K562 (cell line): ENCODE results near the gene TSTD1. TPM values are rescaled to one million over a fixed set of nuclear protein-coding genes. Genes with fewer than 3 reads are reported as not detected.

ENCODE experiments used
- CREB1 ChIP-seq, 2 experiments: sonication (generic) in 1 of 2; formaldehyde crosslinking in 1 of 2; IDR thresholded peaks; 2 replicates each; pipeline versions ENCODE4 v1.6.1 to v1.8.0; 2012 to 2022; ENCODE audit warnings: inconsistent platforms in 1 of 2, mild to moderate bottlenecking in 1 of 2, missing genetic modification reagents in 1 of 2, moderate library complexity in 1 of 2
- FUS ChIP-seq: fragments of 200-400 bp; formaldehyde crosslinking; optimal IDR thresholded peaks from 2 replicates; pipeline ENCODE3; 2017; ENCODE audit warnings: low read depth, low read length
- GABPB1 ChIP-seq: sonication (generic); formaldehyde crosslinking; IDR thresholded peaks from 2 replicates; pipeline ENCODE4 v1.8.0; 2022; ENCODE audit warnings: mild to moderate bottlenecking, missing genetic modification reagents
- MBD2 ChIP-seq: sonication (generic); IDR thresholded peaks from 2 replicates; pipeline ENCODE4 v1.6.1; 2016; ENCODE audit warnings: low read depth, borderline replicate concordance
- MXI1 ChIP-seq: IDR thresholded peaks from 2 replicates; pipeline ENCODE4 v1.6.1; 2011; ENCODE audit warnings: low read depth, mild to moderate bottlenecking, improper control_type of control experiment, low read length
- NONO ChIP-seq, 2 experiments: fragments of 200-400 bp in 1 of 2; fragments of 450-650 bp in 1 of 2; formaldehyde crosslinking in 1 of 2; IDR thresholded peaks; 2 replicates each; pipeline ENCODE4 v1.6.1; 2017; ENCODE audit warnings: low read depth in 2 of 2, mild to moderate bottlenecking in 2 of 2, moderate library complexity in 2 of 2, low read length in 1 of 2
- NR0B1 ChIP-seq: fragments of 450-650 bp; IDR thresholded peaks from one replicate; pipeline ENCODE4 v1.6.1; 2018; ENCODE audit warnings: mild to moderate bottlenecking, moderate library complexity; ENCODE audit not compliant: partially characterized antibody
- NR4A1 ChIP-seq, 2 experiments: fragments of 250-450 bp in 1 of 2; fragments of 450-650 bp in 1 of 2; sonication (Bioruptor Pico) in 1 of 2; IDR thresholded peaks; 2 replicates each; pipeline versions ENCODE4 v1.4.0 to v1.6.1; 2016 to 2020; ENCODE audit warnings: mild to moderate bottlenecking in 2 of 2, missing compliant biosample characterization in 1 of 2, missing genetic modification characterization in 1 of 2, moderate library complexity in 1 of 2
- POLR3G ChIP-seq: IDR thresholded peaks from 2 replicates; pipeline ENCODE4 v1.6.1; 2011; ENCODE audit not compliant: insufficient read length, insufficient replicate concordance; ENCODE audit errors: extremely low read depth
- RERE ChIP-seq: sonication (generic); formaldehyde crosslinking; IDR thresholded peaks from 2 replicates; pipeline ENCODE4 v1.8.0; 2023; ENCODE audit warnings: missing genetic modification reagents, mild to moderate bottlenecking, borderline replicate concordance
- RFX1 ChIP-seq: fragments of 450-650 bp; IDR thresholded peaks from 2 replicates; pipeline ENCODE4 v1.6.1; 2016; ENCODE audit warnings: mild to moderate bottlenecking, moderate library complexity
- YBX1 ChIP-seq: fragments of 450-650 bp; IDR thresholded peaks from 2 replicates; pipeline ENCODE4 v1.7.1; 2016; ENCODE audit warnings: mild to moderate bottlenecking
- ZFPM2 ChIP-seq: fragments of 250-450 bp; sonication (Bioruptor Pico); IDR thresholded peaks from 2 replicates; pipeline ENCODE4 v1.5.1; 2022; ENCODE audit warnings: mild to moderate bottlenecking
- ZNF24 ChIP-seq: fragments of 450-650 bp; IDR thresholded peaks from 2 replicates; pipeline ENCODE4 v1.6.1; 2016
- ZNF282 ChIP-seq: sonication (generic); formaldehyde crosslinking; IDR thresholded peaks from 2 replicates; pipeline ENCODE4 v1.8.1; 2023; ENCODE audit warnings: missing genetic modification reagents
- ZNF764 ChIP-seq: fragments of 250-450 bp; sonication (Bioruptor Pico); IDR thresholded peaks from 2 replicates; pipeline ENCODE4 v1.4.0; 2020; ENCODE audit warnings: low read depth, mild to moderate bottlenecking, moderate library complexity
- polyA plus RNA-seq, 8 experiments: library from polyadenylated mRNA; depleted of rRNA in 4 of 8; stranded (reverse) in 5 of 8; unstranded in 3 of 8; fragments of >200 nt; fragmentation: Nextera tagmentation in 2 of 8; fragmentation: Illumina TruSeq in 1 of 8; extraction: Ambion mirVana in 2 of 8; extraction: Trizol in 1 of 8; gene quantifications; 2 replicates each; pipeline versions ENCODE4 v1.2.1 to v1.2.3, GENCODE V29; 2011 to 2014; ENCODE audit warnings: inconsistent platforms in 1 of 8, missing spikeins in 1 of 8
- total RNA-seq, 7 experiments: library from RNA; depleted of rRNA in 6 of 7; stranded (reverse); fragments of >200 nt in 6 of 7; fragmentation: Illumina TruSeq in 2 of 7; extraction: Trizol in 2 of 7; gene quantifications; 2 replicates each; pipeline versions ENCODE4 v1.2.1 to v1.2.3, GENCODE V29; 2011 to 2021; ENCODE audit warnings: low replicate concordance in 1 of 7
- TF ChIP-seq, protein P1 (sequence below): fragments of 250-450 bp; sonication (Bioruptor Pico); IDR thresholded peaks from 2 replicates; pipeline ENCODE4 v1.4.0; 2020
- TF ChIP-seq, protein P2 (sequence below): fragments of 450-650 bp; conservative IDR thresholded peaks from 2 replicates; pipeline ENCODE4 v1.6.1; 2016; ENCODE audit warnings: missing genetic modification characterization, low read depth, mild to moderate bottlenecking, missing compliant biosample characterization, moderate library complexity

The TSTD1 gene
- total and polyA plus RNA-seq, 9 of the 15 experiments (the other 6 are each of a cell fraction or from before 2014, with no cell fraction given) = 0.23 to 0.53 TPM; not detected in 7

GRCh38 chr1:161044908-161045735 is 6.4 kb upstream of the TSTD1 start (continued):
- TF ChIP-seq CREB1 (IDR thresholded peaks at IDR 0.05) (no peak), CREB1 (CRISPR knock-in tag; IDR thresholded peaks at IDR 0.05) (0 out of 2 replicates have a peak, but pooled peaks have one; percentile 13), MXI1 (no peak), NR0B1 (no peak), ZFPM2 (CRISPR knock-in tag) (0 out of 2 replicates have a peak, but pooled peaks have one; percentile 23), ZNF282 (no peak), NONO (IDR thresholded peaks at IDR 0.05; ENCODE audit: low read depth in 2 of 2, low read length in 1 of 2) (no peak), POLR3G (no peak), ZNF24 (no peak), FUS (no peak), RERE (CRISPR knock-in tag) (no peak), YBX1 (no peak), GABPB1 (CRISPR knock-in tag) (no peak; the same call in 1 of the 2 replicates), NR4A1 (CRISPR knock-in tag; IDR thresholded peaks at IDR 0.05) (peak; percentile 62; the same call in 1 of the 2 replicates), NR4A1 (tag; IDR thresholded peaks at IDR 0.05) (no peak), ZNF764 (CRISPR knock-in tag) (no peak), RFX1 (no peak), MBD2 (no peak)
- TF ChIP-seq, protein P1, sequence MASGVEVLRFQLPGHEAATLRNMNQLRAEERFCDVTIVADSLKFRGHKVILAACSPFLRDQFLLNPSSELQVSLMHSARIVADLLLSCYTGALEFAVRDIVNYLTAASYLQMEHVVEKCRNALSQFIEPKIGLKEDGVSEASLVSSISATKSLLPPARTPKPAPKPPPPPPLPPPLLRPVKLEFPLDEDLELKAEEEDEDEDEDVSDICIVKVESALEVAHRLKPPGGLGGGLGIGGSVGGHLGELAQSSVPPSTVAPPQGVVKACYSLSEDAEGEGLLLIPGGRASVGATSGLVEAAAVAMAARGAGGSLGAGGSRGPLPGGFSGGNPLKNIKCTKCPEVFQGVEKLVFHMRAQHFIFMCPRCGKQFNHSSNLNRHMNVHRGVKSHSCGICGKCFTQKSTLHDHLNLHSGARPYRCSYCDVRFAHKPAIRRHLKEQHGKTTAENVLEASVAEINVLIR (CRISPR knock-in tag) = no peak
- TF ChIP-seq, protein P2, sequence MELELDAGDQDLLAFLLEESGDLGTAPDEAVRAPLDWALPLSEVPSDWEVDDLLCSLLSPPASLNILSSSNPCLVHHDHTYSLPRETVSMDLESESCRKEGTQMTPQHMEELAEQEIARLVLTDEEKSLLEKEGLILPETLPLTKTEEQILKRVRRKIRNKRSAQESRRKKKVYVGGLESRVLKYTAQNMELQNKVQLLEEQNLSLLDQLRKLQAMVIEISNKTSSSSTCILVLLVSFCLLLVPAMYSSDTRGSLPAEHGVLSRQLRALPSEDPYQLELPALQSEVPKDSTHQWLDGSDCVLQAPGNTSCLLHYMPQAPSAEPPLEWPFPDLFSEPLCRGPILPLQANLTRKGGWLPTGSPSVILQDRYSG (tag) = no peak
